HG03039 (cell line): ENCODE measurements around the gene TCF25.
"Not testable (repeated sequence)": the region's sequence is repeated elsewhere in the genome, so short reads cannot be mapped to it uniquely, and the experiment has no call there.

Experiments
- ATAC-seq: cut with Tn5 transposase; IDR thresholded peaks from one replicate; pipeline ENCODE4 v1.9.1; 2021; ENCODE audit warnings: mild to moderate bottlenecking, moderate library complexity; ENCODE audit not compliant: unreplicated experiment

Gene TCF25

DNA sequence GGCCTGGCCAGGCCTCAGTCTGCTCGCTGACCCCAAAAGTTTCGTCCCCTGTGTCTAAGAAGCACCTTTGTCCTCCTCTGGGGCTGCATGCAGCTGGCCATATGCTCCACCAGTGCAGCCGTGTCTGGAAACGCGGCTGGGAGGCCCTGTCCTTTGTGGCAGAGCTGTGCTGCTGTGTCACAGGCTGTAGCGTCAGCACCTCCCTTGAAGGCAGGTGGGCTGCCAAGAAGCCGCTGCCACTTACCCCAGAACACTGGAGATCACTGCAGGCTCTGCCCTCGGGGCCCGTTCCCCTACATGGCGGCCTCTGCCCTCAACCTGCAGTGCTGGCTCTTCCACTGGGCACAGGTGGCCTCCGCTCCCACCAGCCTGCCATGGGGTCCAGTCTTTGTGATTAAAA, 29.6 kb downstream of the TCF25 start:
- no peak for ATAC-seq

DNA sequence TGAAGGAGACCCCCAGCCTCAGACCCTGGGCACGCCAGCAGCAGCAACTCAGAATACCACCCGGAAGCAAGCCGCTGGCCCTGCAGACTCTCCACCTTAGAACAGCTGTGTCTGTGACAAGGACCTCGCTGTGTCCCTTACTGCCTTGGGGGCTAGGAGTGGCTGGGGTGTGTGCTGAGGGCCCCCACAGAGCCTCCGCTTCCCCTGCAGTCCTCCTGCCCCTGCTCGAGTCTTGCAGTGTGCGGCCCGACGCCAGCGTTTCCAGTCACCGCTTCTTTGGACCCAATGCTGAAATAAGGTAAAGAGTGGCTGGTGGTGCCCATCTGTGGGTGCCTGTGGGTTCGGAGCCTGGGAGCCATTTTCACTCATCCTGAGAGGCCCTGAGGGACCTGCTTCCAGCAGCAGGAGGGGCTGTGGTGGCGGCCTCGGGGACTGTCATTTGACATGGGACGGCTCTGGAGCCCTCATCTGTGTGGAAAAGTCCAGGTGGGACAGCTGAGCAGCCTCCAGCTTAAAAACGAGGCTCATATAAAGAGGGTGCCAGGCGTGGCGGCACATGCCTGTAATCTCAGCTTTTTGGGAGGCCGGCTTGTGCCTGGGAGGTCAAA, 30.6 kb downstream of the TCF25 start:
- no peak for ATAC-seq

DNA sequence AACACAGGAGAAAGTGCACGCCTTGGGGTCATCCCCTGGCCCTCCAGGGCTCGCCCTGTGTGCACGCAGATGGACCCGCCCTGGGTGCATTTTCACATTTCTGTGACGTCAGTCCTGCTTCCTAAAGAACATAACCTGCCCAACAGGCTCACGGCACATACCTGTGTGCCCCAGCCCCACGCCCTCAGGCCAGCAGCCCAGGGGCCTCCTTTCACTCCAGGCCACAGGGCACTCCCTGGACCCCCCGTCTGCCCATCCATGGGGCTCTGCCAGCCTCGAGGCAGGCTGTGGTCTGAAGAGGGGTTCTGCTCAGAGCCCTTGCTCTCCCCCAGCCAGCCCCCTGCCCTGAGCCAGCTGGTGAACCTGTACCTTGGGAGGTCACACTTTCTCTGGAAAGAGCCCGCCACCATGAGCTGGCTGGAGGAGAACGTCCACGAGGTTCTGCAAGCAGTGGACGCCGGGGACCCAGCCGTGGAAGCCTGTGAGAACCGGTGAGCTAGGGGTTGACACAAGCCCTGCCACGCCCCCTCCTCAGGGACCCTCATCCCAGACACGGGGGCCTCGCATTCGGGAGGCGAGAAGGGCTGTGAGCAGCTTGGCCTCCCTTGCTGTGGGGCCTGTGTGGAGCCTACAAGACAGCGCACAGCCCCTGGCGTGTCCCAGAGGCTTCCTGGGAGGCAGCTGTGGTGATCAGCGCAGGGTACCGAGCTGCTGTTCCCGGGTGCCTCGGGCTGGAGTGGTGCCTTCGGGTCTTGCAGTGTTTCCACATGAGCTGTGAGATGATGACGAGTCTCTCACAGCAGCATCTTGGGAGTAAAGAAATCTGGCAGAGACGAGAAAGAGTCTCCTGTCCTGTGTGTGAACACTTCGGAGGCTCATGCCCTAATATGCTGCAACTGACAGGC, 31.5 kb downstream of the TCF25 start:
- ATAC-seq = no peak

DNA sequence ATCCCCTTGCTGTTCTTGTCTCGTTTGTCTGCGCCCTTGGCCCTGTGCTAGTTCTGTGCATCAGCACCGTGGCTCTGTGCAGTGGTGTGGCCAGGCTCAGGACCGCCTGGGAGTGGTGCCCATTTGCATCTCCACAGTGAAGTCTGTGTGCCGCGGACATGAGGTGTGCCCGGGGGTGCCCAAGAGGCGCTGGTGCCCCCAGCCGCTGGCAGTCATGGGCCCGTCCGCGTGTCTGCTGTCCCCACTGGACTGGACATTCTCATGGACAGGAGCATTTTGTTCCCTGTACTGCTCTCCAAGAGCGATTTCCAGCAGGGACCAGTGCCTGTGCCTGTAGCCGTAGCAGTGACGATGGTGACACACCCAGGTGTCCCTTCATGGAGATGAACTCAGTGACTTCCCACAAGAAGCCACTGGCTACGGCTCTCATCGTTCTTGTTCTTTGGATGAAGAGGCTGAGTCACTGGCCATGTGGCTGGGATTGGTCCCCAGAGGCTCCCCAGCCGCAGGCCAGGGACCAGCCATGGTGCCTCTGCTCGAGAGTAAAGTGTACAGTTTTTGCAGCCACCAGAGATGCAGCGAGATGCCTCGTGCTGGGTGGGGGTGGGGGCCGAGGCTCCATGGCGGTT, 32.2 kb downstream of the TCF25 start:
- no peak for ATAC-seq

DNA sequence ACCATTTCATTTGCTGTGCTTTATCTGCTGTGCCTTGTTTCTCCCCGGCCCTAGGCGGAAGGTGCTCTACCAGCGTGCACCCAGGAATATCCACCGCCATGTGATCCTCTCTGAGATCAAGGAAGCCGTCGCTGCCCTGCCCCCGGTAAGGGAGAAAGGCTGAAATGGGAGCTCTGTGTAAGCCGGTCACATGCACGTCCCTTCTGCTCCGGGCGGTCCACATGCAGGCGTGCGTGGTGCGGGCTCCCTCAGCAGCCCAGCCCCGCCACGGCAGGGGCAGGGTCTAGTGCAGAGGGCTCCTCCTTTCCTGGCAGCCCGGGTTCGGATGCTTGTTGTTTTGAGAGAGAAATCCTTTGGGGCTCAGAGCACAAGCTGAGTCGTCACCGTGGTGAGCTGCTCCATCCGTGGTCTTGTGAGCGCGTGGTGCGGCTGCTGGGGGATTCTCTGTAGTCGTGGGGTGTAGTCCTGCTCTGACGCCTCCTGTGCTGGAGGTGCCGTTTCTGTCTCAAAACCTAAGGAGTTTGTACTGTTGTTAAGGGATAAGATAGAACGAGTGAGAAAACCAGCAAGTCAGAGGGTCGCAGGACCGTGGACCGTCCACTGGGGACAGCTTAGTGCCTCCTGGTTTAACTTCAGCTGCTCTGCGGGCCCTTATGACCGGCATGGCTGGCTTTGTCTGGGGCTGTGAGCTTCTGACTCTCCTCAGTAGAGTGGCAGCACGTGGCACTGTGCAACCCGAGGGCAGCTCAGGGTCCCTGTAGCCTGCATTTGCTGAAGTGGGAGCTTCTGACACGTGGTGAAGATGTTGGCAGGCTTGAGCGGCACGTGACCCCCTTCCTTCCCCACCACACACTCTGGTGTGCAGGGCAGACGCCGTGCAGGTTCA, 33.0 kb downstream of the TCF25 start:
- ATAC-seq = no peak

DNA sequence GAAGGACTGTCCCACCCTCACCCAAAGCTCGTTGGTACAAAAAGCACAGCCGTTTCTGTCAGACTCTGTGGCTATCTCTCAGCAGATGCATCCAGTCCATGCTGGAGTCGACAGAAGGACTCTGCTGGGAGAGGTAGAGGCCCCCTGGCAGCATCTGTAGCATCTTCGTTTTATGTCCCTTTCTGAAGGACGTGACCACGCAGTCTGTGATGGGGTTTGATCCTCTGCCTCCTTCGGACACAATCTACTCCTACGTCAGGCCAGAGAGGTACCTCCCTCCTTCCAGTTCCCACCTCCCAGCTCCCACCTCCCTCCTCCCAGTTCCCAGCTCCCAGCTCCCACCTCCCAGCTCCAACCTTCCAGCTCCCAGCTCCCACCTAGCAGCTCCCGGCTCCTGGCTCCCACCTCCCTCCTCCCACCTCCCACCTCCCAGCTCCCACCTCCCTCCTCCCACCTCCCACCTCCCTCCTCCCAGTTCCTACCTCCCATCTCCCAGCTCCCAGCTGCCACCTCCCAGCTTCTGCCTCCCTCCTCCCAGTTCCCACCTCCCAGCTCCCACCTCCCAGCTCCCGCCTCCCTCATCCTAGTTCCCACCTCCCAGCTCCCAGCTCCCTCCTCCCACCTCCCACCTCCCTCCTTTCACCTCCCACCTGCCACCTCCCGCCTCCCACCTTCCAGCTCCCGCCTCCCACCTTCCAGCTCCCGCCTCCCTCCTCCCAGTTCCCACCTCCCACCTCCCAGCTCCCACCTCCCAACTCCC, 33.8 kb downstream of the TCF25 start:
- no peak for ATAC-seq

DNA sequence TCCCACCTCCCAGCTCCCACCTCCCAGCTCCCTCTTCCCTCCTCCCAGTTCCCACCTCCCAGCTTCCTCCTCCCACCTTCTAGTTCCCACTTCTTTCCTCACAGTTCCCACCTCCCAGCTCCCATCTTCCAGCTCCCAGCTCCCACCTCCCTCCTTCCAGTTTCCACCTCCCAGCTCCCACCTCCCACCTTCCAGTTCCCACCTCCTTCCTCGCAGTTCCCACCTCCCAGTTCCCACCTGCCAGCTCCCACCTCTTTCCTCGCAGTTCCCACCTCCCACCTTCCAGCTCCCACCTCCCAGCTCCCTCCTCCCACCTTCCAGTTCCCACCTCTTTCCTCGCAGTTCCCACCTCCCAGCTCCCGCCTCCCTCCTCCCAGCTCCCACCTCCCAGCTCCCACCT, 34.8 kb downstream of the TCF25 start:
- no peak for ATAC-seq

DNA sequence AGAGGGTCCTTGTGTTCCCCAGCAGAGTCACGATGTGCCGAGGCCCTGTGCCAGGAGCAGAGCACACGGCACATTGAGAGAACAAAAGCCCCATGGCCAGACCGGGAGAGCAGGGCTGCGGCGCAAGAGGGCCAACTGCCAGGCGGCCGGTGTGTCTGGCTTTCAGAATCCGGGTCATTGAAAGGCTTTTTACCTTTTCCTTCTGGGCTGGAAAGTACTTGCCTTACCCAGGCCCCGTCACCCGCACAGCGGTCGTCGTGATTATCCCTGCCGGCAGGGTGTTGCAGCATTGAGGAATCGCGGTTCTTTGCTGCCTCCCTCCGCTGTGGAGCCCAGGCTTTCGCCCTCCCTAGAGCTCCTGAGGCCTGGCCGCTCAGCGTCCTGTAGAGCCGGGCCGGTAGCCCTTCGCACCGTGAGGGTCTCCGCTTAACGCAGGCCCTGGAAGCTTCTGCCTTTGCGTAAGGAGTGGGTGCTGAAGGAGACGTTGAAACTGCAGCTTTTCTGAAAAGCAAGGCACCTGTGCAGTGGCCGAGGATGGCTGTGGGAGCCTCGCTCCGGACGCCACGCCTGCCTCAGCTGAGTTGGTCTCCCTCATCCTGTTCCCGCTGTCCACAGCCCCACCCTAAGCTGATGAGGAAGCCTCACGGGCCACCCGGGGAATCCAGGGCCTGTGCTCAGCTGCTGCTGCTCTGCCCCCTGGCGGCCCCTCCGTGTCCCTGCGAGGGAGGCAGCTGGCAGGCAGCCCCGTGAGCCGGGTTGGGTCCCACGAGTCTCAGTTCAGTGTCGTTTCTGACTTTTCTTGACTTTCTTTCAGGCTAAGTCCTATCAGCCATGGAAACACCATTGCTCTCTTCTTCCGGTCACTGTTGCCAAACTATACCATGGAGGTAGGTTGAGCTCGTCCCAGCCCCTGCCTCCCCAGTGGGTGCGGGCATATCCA, 36.7 kb downstream of the TCF25 start:
- ATAC-seq = no peak

DNA sequence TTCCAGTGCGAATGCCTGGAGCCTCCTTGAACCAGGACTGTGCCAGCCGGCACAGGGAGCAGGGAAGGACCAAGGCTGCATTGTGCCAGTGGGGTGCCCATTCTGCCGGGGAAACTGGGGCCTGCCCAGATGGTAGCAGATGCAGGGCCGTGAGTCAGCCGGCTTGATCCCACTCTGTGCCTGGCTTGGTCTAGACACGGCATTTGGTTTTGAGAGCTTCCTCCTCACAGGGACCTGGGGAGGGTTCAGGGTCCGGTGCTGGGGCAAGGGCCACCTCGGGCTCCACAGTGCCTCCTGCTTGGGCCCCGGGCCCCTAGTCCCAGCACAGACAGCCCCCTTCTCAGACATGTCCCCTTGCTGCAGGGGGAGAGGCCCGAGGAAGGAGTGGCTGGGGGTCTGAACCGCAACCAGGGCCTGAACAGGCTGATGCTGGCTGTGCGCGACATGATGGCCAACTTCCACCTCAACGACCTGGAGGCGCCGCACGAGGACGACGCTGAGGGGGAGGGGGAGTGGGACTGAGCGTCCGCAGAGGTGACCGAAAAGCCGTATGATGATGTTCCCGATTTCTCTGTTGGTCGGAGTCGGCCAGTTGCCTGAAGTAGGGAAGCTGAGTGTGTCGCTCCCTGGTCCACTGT, 37.4 kb downstream of the TCF25 start:
- no peak for ATAC-seq

DNA sequence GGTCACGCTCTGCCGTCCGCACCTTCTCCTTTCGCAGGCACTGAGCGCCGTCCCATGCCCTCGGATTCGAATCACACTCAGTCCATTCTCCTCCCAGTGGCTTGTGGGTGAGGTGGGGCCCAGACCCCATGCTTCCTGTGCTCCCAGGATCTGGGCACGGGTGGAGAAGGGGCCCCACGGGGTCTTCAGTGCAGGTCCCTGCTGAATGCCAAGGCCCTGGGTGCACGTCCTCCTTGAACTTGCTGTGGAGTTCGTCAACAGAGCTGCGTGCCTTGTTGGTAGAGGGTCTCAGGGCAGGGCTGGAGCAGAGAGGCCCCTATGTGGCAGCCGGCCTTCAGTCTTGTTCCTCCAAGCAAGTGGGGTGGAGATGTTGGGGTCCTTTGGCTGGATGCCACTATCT, 38.0 kb downstream of the TCF25 start:
- no peak for ATAC-seq

DNA sequence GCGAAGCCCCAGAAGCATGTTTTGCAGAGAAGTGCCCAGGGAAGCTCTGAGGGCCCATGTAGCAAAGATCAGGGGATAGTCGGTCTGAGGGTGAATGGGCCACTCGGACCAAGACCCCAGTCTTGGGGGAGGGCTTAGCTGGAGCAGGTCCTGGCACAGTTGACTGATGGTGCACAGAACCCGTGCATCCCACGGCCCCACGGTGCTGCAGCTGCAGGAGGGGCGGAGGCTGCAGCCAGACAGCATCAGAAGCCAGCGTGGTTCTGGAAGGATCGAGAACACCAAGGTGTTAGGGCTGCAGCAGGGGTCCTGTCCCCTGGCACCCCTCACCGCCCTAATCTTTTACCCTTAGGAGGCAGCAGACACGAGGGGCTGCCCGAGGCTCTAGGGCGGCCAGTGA, 38.8 kb downstream of the TCF25 start:
- ATAC-seq = no peak

DNA sequence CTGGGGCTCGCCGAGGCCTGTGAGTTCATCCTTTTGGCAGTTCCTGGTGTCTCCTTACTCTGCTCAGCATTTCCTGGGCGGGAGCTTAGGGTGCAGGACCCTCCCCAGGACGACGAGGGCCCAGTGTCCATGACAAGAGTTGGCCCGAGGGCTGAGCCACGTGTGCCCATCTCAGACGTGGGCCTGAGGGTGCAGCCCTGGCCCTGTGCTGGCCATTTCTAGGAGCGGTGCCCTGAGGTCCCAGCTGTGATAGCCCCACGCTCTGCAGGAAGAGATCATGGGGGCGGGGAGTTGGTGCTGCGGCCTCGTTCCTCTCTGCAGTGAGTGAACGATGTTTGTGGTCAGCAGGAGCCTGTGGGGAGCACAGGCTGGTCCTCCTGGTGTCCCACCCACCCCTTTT, 39.2 kb downstream of the TCF25 start:
- ATAC-seq = no peak

DNA sequence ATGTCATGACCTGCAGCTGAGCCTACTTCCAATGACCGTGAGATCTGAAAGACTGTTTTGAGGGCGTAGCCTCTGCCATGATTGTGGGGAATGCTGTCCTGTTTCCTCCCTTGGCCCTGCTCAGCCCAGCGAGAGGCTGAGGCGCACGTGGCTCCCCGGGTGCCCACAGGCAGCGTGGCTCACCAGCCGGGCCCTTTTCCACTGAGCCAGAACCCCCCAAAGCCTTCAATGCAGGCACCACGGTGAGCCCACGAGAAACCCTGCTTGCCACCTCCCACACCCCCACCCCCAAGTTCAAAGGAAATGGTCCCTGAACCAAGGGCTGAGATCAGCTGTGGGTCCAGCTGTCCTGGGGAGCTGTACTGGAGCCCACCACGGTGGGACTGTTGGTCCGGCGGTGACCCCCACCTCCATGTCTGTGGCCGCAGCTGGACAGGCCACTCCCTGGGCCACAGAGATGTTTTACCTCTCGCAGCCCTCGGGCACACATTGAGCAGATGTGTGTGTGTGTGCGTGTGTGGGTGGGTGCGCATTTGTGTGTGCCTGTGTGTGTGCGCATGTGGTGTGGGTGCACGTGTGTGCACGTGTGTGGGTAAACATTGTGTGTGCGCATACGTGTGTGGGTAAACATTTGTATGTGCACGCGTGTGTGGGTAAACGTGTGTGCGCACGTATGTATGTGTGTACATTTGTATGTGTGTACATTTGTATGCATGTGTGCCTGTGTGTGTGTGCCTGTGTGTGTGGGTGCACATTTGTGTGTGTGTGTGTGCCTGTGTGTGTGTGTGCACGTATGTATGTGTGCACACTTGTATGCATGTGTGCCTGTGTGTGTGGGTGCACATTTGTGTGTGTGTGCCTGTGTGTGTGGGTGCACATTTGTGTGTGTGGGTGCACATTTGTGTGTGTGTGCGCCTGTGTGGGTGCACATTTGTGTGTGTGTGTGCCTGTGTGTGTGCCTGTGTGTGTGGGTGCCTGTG, 40.3 kb downstream of the TCF25 start:
- no peak for ATAC-seq

DNA sequence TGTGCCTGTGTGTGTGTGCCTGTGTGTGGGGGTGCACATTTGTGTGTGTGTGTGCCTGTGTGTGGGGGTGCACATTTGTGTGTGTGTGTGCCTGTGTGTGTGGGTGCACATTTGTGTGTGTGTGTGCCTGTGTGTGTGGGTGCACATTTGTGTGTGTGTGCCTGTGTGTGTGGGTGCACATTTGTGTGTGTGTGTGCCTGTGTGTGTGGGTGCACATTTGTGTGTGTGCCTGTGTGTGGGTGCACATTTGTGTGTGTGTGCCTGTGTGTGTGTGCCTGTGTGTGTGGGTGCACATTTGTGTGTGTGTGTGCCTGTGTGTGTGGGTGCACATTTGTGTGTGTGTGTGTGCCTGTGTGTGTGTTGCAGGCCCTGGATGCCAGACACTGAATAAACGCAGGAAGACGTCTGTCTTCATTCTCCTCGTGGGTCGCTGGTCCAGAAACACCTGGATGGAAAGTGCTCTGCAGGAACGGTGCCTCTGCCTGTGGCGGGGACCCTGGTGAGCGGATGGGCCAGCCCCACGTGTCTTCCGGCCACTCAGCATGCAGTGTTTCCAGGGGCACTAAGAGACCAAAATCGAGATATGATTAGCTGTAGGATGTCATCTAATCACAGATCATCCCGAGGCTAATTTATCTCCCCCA, 41.4 kb downstream of the TCF25 start:
- ATAC-seq = not testable (repeated sequence)

DNA sequence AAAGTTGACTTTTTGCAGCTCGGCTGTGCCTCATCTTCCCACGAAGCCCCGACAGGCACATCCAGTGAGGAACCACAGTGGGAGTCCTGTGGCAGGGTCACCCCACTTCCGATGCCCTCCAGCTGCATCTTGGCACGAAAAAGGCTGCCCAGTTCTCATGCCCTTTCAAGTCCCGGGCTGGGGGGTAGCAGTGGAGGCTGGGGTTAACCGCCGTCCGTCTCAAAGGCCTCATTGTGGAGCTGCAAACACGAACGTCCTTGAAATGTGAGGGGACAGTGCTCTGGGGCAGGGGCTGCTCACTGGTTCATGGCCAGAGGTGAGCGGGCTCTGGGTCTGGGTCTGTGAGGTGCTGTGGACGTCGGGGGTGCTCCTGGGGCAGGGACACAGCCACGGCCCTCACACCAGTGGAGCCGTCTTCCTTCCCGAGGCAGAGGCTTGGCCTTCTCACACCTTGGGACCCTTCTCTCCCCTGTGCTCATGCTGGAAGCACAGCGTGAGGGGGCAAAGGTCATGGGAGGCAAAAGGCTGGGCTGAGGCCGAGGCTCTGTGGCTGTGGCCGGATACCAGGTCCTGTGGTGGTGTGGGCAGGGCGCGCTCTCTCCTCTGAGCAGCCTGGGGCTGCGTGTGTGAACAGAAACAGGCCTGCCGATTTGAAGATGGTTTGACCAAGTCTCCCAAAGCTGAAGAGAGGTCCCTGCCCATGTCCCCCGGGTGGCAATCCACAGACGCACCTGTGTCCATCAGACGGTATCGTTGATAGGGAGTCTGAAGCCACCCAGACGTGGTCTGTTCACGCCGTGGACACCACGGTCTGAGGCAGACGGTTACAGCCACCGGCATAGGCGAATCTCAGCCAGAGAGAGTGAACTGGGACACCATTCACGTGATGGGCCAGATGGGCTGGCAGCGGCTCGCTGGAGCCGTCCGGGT, 42.2 kb downstream of the TCF25 start:
- ATAC-seq = no peak
